DND-41 (cell line): ENCODE results near the gene DHRS9.

Experiments used
- ATAC-seq: fragments of 200-7000 bp; cut with Tn5 transposase; 3 replicates; pipeline ENCODE4 v1.9.1; 2021; ENCODE audit warnings: low read depth; ENCODE audit not compliant: insufficient read depth
- DNase-seq: peaks from one replicate; pipeline ENCODE4 v3.0.0-alpha.2; 2020
- H2AFZ ChIP-seq: 2 replicates; pipeline ENCODE4 v1.6.0; 2012; ENCODE audit warnings: low read depth, low read length
- H3K27ac ChIP-seq: 2 replicates; pipeline ENCODE4 v1.5.1; 2012; ENCODE audit warnings: low read length, inconsistent platforms
- H3K27me3 ChIP-seq: fragments of 200-600 bp; sonication (generic); 2 replicates; pipeline ENCODE4 v1.6.0; 2012; ENCODE audit warnings: low read length, mild to moderate bottlenecking, inconsistent platforms; ENCODE audit not compliant: insufficient read depth, poor library complexity
- H3K36me3 ChIP-seq: 2 replicates; pipeline ENCODE4 v1.5.1; 2012; ENCODE audit warnings: low read length, inconsistent platforms; ENCODE audit not compliant: insufficient read depth
- H3K4me1 ChIP-seq: 2 replicates; pipeline ENCODE4 v1.5.1; 2012; ENCODE audit warnings: mild to moderate bottlenecking, low read length; ENCODE audit not compliant: insufficient read depth
- H3K4me2 ChIP-seq: 2 replicates; pipeline ENCODE4 v1.6.0; 2012; ENCODE audit warnings: mild to moderate bottlenecking, moderate library complexity, low read length, inconsistent platforms; ENCODE audit not compliant: insufficient read depth
- H3K4me3 ChIP-seq, 2 experiments: fragments of 200-600 bp in 1 of 2; shearing (Covaris generic) in 1 of 2; 2 replicates each; pipeline ENCODE4 v1.5.1; 2012 to 2016; ENCODE audit warnings: inconsistent platforms in 2 of 2, low read length in 2 of 2, mild to moderate bottlenecking in 2 of 2, low read depth in 1 of 2, moderate library complexity in 1 of 2
- H3K79me2 ChIP-seq: 2 replicates; pipeline ENCODE4 v1.6.0; 2012; ENCODE audit warnings: low read length, inconsistent platforms; ENCODE audit not compliant: insufficient read depth
- H3K9ac ChIP-seq: 2 replicates; pipeline ENCODE4 v1.6.0; 2012; ENCODE audit warnings: low read depth, mild to moderate bottlenecking, inconsistent platforms, low read length, moderate library complexity
- H3K9me3 ChIP-seq: 2 replicates; pipeline ENCODE4 v1.5.1; 2012; ENCODE audit warnings: low read length, moderate library complexity, mild to moderate bottlenecking, inconsistent platforms; ENCODE audit not compliant: insufficient read depth, severe bottlenecking
- H4K20me1 ChIP-seq: 2 replicates; pipeline ENCODE4 v1.6.0; 2012; ENCODE audit warnings: low read length; ENCODE audit not compliant: insufficient read depth
- CTCF ChIP-seq: IDR thresholded peaks from 2 replicates; pipeline ENCODE4 v1.5.1; 2012; ENCODE audit warnings: borderline replicate concordance, low read length, moderate library complexity, mild to moderate bottlenecking; ENCODE audit not compliant: poor library complexity, severe bottlenecking; ENCODE audit errors: extremely low read depth
- EZH2 ChIP-seq: IDR thresholded peaks from 3 replicates; pipeline ENCODE4 v1.6.1; 2012; ENCODE audit warnings: borderline replicate concordance, low read depth, mild to moderate bottlenecking, moderate library complexity, low read length, inconsistent platforms; ENCODE audit not compliant: severe bottlenecking

The DHRS9 gene

GRCh38 chr2:169091761-169092519, 22.6 kb downstream of the DHRS9 start:
- H4K20me1 ChIP-seq = no peaks in the 10 kb centered on the region
- H3K27me3 ChIP-seq = peaks cover 10% of the 10 kb centered on the region
- H3K4me2 ChIP-seq = no peak overlapping the region
- DNase-seq = no peak
- ATAC-seq = no peak
- no peaks in the 10 kb centered on the region for H3K36me3 ChIP-seq
- H3K79me2 ChIP-seq = no peaks in the 10 kb centered on the region
- H3K9me3 ChIP-seq = no peaks in the 10 kb centered on the region
- no peak overlapping the region for H3K27ac ChIP-seq
- TF ChIP-seq EZH2 (no peak), CTCF (no peak)
- no peak overlapping the region for H3K4me3 ChIP-seq
- no peak overlapping the region for H2AFZ ChIP-seq
- H3K9ac ChIP-seq = no peak overlapping the region
- no peaks in the 10 kb centered on the region for H3K4me1 ChIP-seq

- Histone ChIP-seq H3K79me2 (no peaks in the 10 kb centered on the region), H3K9me3 (no peaks in the 10 kb centered on the region), H3K4me2 (no peak overlapping the region), H4K20me1 (no peaks in the 10 kb centered on the region), H2AFZ (no peak overlapping the region), H3K4me1 (no peaks in the 10 kb centered on the region), H3K27ac (no peak overlapping the region), H3K4me3 (no peak overlapping the region), H3K27me3 (peaks cover 10% of the 10 kb centered on the region), H3K9ac (no peak overlapping the region), H3K36me3 (no peaks in the 10 kb centered on the region)
- ATAC-seq (no peak), DNase-seq (no peak)
- TF ChIP-seq CTCF (no peak), EZH2 (no peak)
These were observed 24.2 kb downstream of the DHRS9 start for GRCh38 chr2:169093535-169093934.

- ATAC-seq (no peak), DNase-seq (no peak)
- Histone ChIP-seq H3K27me3 (peaks cover 7% of the 10 kb centered on the region), H3K9ac (no peak overlapping the region), H3K4me1 (no peaks in the 10 kb centered on the region), H3K27ac (no peak overlapping the region), H3K4me3 (no peak overlapping the region), H3K4me2 (no peak overlapping the region), H3K36me3 (no peaks in the 10 kb centered on the region), H3K9me3 (no peaks in the 10 kb centered on the region), H3K79me2 (no peaks in the 10 kb centered on the region), H4K20me1 (no peaks in the 10 kb centered on the region), H2AFZ (no peak overlapping the region)
- no peak for TF ChIP-seq EZH2
- TF ChIP-seq CTCF = no peak
These were observed 25.3 kb downstream of the DHRS9 start for GRCh38 chr2:169094676-169095075.

- Histone ChIP-seq H4K20me1 (no peaks in the 10 kb centered on the region), H3K27ac (no peak overlapping the region), H3K79me2 (no peaks in the 10 kb centered on the region), H3K27me3 (peaks cover 7% of the 10 kb centered on the region), H3K4me3 (no peak overlapping the region), H3K4me1 (no peaks in the 10 kb centered on the region), H2AFZ (no peak overlapping the region), H3K9ac (no peak overlapping the region), H3K4me2 (no peak overlapping the region), H3K9me3 (no peaks in the 10 kb centered on the region), H3K36me3 (no peaks in the 10 kb centered on the region)
- DNase-seq (no peak), ATAC-seq (no peak)
- TF ChIP-seq CTCF (no peak), EZH2 (no peak)
These were observed 26.3 kb downstream of the DHRS9 start for GRCh38 chr2:169095621-169096105.
